Loucy (cell line): ENCODE data around the gene EBF3.

Experiments
- CTCF ChIP-seq: fragments of 200-600 bp; sonication (generic); conservative IDR thresholded peaks from 2 replicates; pipeline ENCODE4 v1.5.1; 2014; ENCODE audit warnings: mild to moderate bottlenecking, antibody characterized with exemption, low read length
- EZH2phosphoT487 ChIP-seq: fragments of 200-600 bp; IDR thresholded peaks from 2 replicates; pipeline ENCODE4 v1.6.1; 2018; ENCODE audit warnings: antibody characterized with exemption, mild to moderate bottlenecking, moderate library complexity, borderline replicate concordance

DNA sequence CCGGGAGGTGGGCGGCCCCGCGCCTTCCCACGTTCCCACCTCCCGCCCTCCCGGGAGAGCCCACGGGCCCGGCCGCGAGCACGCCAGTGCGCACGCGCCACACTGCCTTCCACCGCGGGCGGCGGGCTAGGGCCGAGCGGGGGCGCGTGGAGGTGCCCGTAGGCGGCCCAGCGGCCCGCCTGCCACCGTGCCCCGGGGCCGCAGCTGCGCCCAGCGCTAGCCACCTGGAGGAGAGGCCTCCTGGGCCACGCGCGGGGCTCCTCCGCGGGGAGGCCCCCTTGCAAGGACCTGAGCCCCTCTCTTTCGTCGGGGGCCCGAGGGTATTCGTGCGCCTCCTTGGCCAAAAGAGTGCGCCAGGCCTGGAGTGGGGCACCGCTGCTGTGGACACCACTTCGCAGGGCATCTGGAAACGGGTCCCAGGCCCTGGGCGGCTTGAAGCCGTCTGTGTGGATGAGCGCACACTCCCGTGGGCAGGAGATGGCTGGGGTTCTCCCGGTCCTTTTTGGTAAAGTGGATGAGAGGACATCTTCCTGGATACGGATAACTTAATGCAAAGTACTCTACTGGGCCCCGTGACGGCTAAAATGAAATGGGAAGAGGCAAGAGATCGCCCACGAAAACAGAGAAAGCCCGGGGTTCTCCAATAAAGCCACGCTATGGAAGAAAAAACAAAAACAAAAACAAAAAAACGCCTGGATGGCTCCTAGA lies 9.0 kb upstream of the EBF3 start:
- TF ChIP-seq CTCF (no peak), EZH2phosphoT487 (no peak)
